HT-29 (cell line): Measurements from ENCODE around the gene HCAR3. TPM values are rescaled to one million over a fixed set of nuclear protein-coding genes. Genes with fewer than 3 reads are reported as not detected.

Experiments used
- DNase-seq: peaks from one replicate; pipeline ENCODE4 v3.0.0-alpha.2; 2015; ENCODE audit warnings: low spot score
- small RNA-seq: library from RNA; depleted of rRNA; stranded (forward); fragments of <200 nt; gene quantifications from one replicate; pipeline ENCODE3, GENCODE V24; 2014
- total RNA-seq: library from RNA; depleted of rRNA; stranded (reverse); fragments of >200 nt; shearing (Covaris generic); gene quantifications from 2 replicates; pipeline ENCODE4 v1.2.3, GENCODE V29; 2014; rRNA removed

The HCAR3 gene
- total RNA-seq, 1 experiment from 2014 or later = 1.3 TPM

DNA sequence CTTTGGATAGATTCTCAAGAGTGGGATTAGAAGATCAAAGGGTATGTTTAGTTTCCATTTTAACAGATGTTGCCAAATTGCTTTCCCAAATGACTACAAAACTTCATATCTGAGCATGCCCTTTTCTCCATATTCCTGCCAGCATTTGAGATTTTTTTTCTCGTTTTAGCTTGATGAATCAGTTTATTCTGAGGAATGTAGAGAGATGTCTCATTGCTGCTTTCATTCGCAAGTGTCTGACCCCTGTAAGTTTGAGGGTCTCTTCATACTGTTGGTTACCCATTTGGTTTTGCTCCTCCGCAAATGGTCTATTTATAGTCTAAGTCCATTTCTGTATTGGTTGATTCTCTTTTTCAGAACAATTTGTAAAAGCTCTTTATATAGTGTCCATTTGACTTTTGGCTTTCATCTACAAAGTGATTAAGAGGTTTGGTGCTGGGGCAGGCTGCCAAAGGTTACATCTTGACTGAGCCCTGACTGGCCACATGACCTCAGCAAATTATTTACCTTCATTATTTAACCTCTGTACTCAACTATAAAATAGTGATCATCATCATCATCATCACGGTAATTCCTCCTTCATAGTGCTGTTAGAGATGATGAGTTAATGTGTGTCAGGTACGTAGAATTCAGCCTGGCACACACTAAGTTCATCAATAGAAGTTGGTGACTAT is 47.1 kb downstream of the HCAR3 start:
- peak; percentile 52 for DNase-seq

DNA sequence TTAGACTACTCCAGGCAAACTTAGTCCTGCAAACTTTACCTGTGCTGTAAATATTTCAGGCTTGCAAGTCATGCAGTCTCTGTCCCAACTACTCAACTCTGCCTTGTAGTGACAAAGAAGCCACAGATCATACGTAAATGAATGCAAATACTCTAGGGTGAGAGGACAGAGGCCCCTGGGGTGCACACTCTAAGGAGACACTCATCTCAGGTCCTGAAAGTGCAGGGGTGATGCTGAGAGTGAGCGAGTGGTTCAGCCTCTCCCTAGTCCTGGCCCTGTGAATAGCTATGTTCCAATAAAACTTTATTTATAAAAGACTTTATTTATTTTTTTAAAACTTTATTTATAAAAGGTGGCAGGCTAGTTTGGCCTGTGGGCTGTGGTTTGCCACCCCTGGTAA is 48.3 kb downstream of the HCAR3 start:
- no peak for DNase-seq

DNA sequence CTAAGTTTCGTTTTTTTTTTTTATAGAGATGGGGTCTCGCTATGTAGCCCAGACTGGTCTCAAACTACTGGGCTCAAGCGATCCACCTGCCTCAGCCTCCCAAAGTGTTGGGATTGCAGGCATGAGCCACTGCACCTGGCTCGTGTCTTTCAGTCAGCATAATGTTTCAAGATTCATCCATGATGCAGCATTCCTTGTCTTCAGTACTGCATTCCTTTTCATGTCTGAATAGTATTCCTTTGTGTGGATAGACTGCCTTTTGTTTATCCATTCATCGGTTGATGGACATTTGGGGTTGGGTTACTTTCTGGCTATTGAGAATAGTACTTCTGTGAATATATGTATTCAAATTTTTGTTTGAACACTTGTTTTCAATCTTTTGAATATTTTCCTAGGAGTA is 50.9 kb downstream of the HCAR3 start:
- no peak for DNase-seq

DNA sequence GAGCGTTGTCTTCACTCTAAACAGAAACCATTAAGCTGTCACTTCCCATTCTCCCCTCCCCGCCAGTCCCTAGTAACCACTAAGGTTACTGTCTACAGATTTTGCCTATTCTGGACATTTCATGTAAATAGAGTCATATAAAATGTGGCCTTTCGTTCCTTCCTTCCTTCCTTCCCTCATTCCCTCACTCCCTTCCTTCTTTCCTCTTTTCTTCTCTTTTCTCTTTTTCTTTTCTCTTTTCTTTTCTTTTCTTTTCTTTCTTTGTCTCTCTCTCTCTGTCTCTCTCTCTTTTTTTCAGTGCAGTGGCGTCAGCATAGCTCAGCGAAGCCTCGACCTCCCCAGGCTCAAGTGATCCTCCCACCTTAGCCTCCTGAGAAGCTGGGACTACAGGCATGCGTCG is 51.3 kb downstream of the HCAR3 start:
- DNase-seq = no peak

Small RNA genes within 50 kb of the gene (small RNA-seq; reads per million reads assigned to genes)
- not detected for gene AC026333.2

Other genes starting within 250 kb of the HCAR3 start
- gene ZCCHC8, start 215.9 kb downstream of the HCAR3 start, total RNA-seq = 12.8 and 15.7 TPM in 2 replicates
- 42.1 and 48.0 TPM in 2 replicates for gene RSRC2, start 189.9 kb downstream of the HCAR3 start, total RNA-seq
- 26.7 and 38.8 TPM in 2 replicates for gene KNTC1, start 189.6 kb downstream of the HCAR3 start, total RNA-seq
- gene HCAR2, start 13.5 kb downstream of the HCAR3 start, total RNA-seq = 0.56 and 1.1 TPM in 2 replicates
- gene HCAR1, start 14.0 kb upstream of the HCAR3 start, total RNA-seq = 31.8 and 38.4 TPM in 2 replicates
- 30.8 and 31.4 TPM in 2 replicates for gene DENR, start 36.0 kb upstream of the HCAR3 start, total RNA-seq
- gene CCDC62, start 57.8 kb upstream of the HCAR3 start, total RNA-seq = 0.05 TPM in 1 of 2 replicates, not detected in the other
- gene HIP1R, start 118.6 kb upstream of the HCAR3 start, total RNA-seq = 109 and 131 TPM in 2 replicates
- 103 and 111 TPM in 2 replicates for gene VPS37B, start 179.3 kb upstream of the HCAR3 start, total RNA-seq
- 7.3 and 10.2 TPM in 2 replicates for gene ABCB9, start 249.7 kb upstream of the HCAR3 start, total RNA-seq